ENCODE measurements around the gene TSHZ2.

DNA sequence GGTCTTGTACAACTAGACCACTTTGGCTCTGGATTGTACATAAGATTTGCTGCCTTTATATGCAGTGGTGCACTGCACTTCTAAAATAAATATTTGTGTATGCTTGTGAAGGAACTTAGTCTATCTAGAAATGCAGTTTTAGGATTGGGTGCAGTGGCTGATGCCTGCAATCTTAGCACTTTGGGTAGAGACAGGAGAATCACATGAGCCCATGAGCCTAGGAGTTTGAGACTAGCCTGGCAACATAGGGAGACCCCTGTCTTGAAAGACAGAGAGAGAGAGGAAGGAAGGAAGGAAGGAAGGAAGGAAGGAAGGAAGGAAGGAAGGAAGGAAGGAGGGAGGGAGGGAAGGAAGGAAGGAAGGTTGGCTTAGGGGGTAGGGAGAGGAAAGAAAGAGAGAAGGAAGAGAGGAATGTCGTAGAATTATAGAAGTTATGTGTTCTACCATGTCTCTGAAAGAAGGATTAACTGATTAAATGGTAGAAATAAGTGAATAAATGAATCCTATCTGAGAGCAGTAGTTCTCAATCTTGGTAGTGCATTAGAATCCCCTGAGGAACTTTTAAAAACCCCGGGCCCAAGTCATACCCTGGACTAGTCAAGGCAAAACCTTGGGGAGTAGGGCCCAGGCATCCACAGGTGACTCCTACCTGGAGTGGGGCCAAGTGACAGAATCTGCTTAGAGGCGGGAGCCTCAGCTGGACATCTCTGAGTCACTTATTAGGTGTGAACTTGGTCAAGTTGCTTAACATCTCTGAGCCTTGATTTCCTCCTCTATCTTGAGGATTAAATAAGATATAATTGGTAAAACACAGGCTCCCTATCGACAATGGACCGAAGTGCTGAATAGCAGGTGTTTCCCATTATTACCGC is 491.2 kb downstream of the TSHZ2 start:
- TF ChIP-seq SIN3A (IDR thresholded peaks at IDR 0.05; ENCODE audit: borderline replicate concordance, insufficient read depth, low read length) (no peak), POLR2AphosphoS5 (IDR thresholded peaks at IDR 0.05; ENCODE audit: low read depth, low read length) (no peak)

All from PFSK-1 (cell line).